Gastrocnemius medialis (tissue), 4 donors: ENCODE results near the gene VASN.

ENCODE experiments used
- POLR2A ChIP-seq, 2 donors: fragments of 450-650 bp; IDR thresholded peaks; one replicate each; pipeline ENCODE4 v1.6.1; 2017; ENCODE audit warnings: antibody characterized with exemption in 2 of 2, mild to moderate bottlenecking in 2 of 2, moderate library complexity in 2 of 2
- TF ChIP-seq, protein P1 (sequence below), 5 experiments: fragments of 450-650 bp in 3 of 5; fragments of 200-600 bp in 2 of 5; sonication (generic) in 2 of 5; IDR thresholded peaks in 4 of 5; conservative IDR thresholded peaks in 1 of 5; 1 replicate in 4 of 5; 2 replicates in 1 of 5; pipeline ENCODE4 v1.5.1; 2016 to 2019; ENCODE audit warnings: antibody characterized with exemption in 5 of 5, mild to moderate bottlenecking in 3 of 5, moderate library complexity in 3 of 5

DNA sequence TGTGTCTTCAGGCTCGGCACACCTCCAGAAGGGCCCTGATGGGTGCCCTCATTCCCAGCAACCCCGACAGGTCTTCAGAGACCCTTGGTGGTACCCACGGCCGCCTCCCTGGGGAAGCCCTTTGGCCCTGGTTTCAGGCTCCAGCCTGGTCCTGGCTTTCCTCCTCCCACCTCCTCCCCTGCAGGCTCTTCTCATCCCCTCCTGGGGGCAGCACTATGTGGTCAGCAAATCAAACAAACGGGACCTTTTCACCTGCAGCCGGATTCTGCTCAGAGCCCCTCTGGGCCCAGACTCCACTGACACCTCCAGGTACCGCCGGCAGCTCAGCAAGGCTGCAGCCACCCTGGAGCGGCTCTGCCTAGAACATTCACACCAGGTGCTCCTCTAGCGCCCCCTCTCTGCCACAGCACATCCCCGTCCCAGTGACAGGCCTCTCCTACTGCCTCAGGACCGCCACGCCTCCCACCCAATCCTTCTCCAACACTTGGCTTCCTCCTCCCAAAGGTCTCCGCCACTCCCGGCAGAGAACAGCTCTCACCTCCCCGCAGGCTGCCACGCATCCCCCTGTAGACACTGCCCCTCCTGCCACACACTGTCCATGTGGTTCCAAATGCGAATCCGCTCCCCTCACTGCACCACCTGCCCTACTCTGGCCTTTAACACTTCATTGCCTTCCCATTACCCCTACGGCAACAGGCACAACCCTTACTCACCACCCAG, 32.8 kb downstream of the VASN start:
- TF ChIP-seq, protein P1, sequence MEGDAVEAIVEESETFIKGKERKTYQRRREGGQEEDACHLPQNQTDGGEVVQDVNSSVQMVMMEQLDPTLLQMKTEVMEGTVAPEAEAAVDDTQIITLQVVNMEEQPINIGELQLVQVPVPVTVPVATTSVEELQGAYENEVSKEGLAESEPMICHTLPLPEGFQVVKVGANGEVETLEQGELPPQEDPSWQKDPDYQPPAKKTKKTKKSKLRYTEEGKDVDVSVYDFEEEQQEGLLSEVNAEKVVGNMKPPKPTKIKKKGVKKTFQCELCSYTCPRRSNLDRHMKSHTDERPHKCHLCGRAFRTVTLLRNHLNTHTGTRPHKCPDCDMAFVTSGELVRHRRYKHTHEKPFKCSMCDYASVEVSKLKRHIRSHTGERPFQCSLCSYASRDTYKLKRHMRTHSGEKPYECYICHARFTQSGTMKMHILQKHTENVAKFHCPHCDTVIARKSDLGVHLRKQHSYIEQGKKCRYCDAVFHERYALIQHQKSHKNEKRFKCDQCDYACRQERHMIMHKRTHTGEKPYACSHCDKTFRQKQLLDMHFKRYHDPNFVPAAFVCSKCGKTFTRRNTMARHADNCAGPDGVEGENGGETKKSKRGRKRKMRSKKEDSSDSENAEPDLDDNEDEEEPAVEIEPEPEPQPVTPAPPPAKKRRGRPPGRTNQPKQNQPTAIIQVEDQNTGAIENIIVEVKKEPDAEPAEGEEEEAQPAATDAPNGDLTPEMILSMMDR (IDR thresholded peaks at IDR 0.05 in 4 of 5, conservative IDR thresholded peaks at IDR 0.05 in 1 of 5), result peak in 2 of 5 experiments; percentile 26 to 37
- TF ChIP-seq POLR2A (IDR thresholded peaks at IDR 0.05), result no peak
